Prostate gland (tissue), 2 donors: ENCODE results near the gene FIGNL2.

Experiments
- POLR2A ChIP-seq: fragments of 450-650 bp; IDR thresholded peaks from one replicate; pipeline ENCODE4 v1.6.1; 2016; ENCODE audit warnings: antibody characterized with exemption, mild to moderate bottlenecking
- POLR2AphosphoS5 ChIP-seq: sonication (generic); formaldehyde crosslinking; IDR thresholded peaks from one replicate; pipeline ENCODE4 v1.6.1; 2017; ENCODE audit warnings: antibody characterized with exemption
- TF ChIP-seq, protein P1 (sequence below), 4 experiments: fragments of 200-600 bp in 2 of 4; fragments of 450-650 bp in 2 of 4; sonication (generic) in 2 of 4; IDR thresholded peaks; 1 replicate in 3 of 4; 2 replicates in 1 of 4; pipeline ENCODE4 v1.5.1; 2016 to 2019; ENCODE audit warnings: antibody characterized with exemption in 4 of 4, mild to moderate bottlenecking in 2 of 4, moderate library complexity in 2 of 4

DNA sequence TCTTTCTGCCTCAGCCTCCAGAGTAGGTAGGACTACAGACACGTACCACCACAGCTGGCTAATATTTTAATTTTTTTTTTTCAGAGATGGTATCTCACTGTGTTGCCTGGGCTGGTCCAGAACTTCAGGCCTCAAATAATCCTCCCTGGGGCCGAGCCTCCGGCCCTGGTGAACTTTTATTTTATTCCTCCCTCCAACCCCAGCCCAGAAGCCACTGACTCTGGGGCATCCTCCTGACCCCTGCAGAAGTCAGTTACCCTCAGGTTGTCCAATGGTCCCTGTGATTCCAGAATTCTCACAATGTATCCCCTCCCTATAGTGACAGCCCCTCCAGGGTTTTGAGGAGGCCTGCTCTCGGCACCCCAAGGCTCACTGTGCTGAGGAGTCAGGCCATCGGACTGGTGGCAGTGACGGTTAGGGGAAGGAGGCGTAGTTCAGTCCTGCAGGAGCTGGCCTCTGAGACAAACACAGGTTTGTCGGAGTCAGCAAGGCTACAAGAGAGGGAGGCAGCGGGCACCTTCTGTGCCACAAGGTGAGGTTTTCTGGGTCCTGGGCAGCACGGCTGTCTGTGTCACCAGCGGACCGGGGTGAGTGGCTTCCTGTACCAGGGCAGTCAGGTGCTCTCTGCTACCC, 19.4 kb upstream of the FIGNL2 start:
- TF ChIP-seq, protein P1, sequence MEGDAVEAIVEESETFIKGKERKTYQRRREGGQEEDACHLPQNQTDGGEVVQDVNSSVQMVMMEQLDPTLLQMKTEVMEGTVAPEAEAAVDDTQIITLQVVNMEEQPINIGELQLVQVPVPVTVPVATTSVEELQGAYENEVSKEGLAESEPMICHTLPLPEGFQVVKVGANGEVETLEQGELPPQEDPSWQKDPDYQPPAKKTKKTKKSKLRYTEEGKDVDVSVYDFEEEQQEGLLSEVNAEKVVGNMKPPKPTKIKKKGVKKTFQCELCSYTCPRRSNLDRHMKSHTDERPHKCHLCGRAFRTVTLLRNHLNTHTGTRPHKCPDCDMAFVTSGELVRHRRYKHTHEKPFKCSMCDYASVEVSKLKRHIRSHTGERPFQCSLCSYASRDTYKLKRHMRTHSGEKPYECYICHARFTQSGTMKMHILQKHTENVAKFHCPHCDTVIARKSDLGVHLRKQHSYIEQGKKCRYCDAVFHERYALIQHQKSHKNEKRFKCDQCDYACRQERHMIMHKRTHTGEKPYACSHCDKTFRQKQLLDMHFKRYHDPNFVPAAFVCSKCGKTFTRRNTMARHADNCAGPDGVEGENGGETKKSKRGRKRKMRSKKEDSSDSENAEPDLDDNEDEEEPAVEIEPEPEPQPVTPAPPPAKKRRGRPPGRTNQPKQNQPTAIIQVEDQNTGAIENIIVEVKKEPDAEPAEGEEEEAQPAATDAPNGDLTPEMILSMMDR (IDR thresholded peaks at IDR 0.05): no peak
- TF ChIP-seq POLR2A (no peak), POLR2AphosphoS5 (no peak)
